Measurements from ENCODE around the gene TPP2.
A peak's percentile ranks its signal among the peaks of the same experiment; 100 is the strongest.

Gene TPP2

GRCh38 chr13:102596147-102597028 is at the start of gene TPP2:
Gene TPP2 (plus strand): TSS chr13:102596986. CDS start chr13:102597039, 53 bp downstream.
- peak; percentile 96 for DNase-seq (ENCODE audit: low spot score)

- no peak for DNase-seq (ENCODE audit: low spot score)
These were observed 48.0 kb upstream of the TPP2 start for GRCh38 chr13:102548811-102549210.

GRCh38 chr13:102550507-102550906 is 46.3 kb upstream of the TPP2 start:
- DNase-seq (ENCODE audit: low spot score): no peak

- DNase-seq (ENCODE audit: low spot score): no peak
These were observed 40.8 kb upstream of the TPP2 start for GRCh38 chr13:102555914-102556553.

- DNase-seq (ENCODE audit: low spot score): no peak
These were observed 40.0 kb upstream of the TPP2 start for GRCh38 chr13:102556806-102557205.

- DNase-seq (ENCODE audit: low spot score): no peak
These were observed 38.8 kb upstream of the TPP2 start for GRCh38 chr13:102558029-102558428.

- DNase-seq (ENCODE audit: low spot score): no peak
These were observed 34.9 kb upstream of the TPP2 start for GRCh38 chr13:102561933-102562332.

GRCh38 chr13:102563267-102563666 is 33.5 kb upstream of the TPP2 start:
- no peak for DNase-seq (ENCODE audit: low spot score)

- no peak for DNase-seq (ENCODE audit: low spot score)
These were observed 32.2 kb upstream of the TPP2 start for GRCh38 chr13:102564564-102564963.

GRCh38 chr13:102566513-102566912 is 30.3 kb upstream of the TPP2 start:
- no peak for DNase-seq (ENCODE audit: low spot score)

GRCh38 chr13:102567857-102568256 is 28.9 kb upstream of the TPP2 start:
- no peak for DNase-seq (ENCODE audit: low spot score)

- no peak for DNase-seq (ENCODE audit: low spot score)
These were observed 27.3 kb upstream of the TPP2 start for GRCh38 chr13:102569488-102569887.

- no peak for DNase-seq (ENCODE audit: low spot score)
These were observed 25.7 kb upstream of the TPP2 start for GRCh38 chr13:102571075-102571474.

GRCh38 chr13:102572323-102572722 is 24.5 kb upstream of the TPP2 start:
- no peak for DNase-seq (ENCODE audit: low spot score)

GRCh38 chr13:102580552-102581169 is 16.1 kb upstream of the TPP2 start:
- peak; percentile 75 for DNase-seq (ENCODE audit: low spot score)

- DNase-seq (ENCODE audit: low spot score): no peak
These were observed 14.5 kb upstream of the TPP2 start for GRCh38 chr13:102582256-102582655.

GRCh38 chr13:102584434-102584833 is 12.4 kb upstream of the TPP2 start:
- DNase-seq (ENCODE audit: low spot score): no peak

- DNase-seq (ENCODE audit: low spot score): no peak
These were observed 10.2 kb upstream of the TPP2 start for GRCh38 chr13:102586615-102587014.

GRCh38 chr13:102587916-102588315 is 8.9 kb upstream of the TPP2 start:
- no peak for DNase-seq (ENCODE audit: low spot score)

GRCh38 chr13:102589301-102589822 is 7.4 kb upstream of the TPP2 start:
- DNase-seq (ENCODE audit: low spot score): no peak

GRCh38 chr13:102591988-102592781 is 4.6 kb upstream of the TPP2 start:
- DNase-seq (ENCODE audit: low spot score): peak; percentile 73

- DNase-seq (ENCODE audit: low spot score): no peak
These were observed 3.3 kb upstream of the TPP2 start for GRCh38 chr13:102593466-102593865.
